HFFc6 (cell line): ENCODE results near the gene WNK2. TPM values are rescaled to one million over a fixed set of nuclear protein-coding genes. Genes with fewer than 3 reads are reported as not detected.

Experiments
- DNase-seq: peaks from one replicate; pipeline ENCODE4 v3.0.0-alpha.2; 2018
- H3K27ac Mint-ChIP-seq: 2 replicates; pipeline ENCODE4 v1.8.0; 2020; ENCODE audit warnings: mild to moderate bottlenecking, mixed read lengths
- H3K27me3 Mint-ChIP-seq: 2 replicates; pipeline ENCODE4 v1.8.0; 2021; ENCODE audit warnings: mild to moderate bottlenecking, moderate library complexity, mixed read lengths; ENCODE audit not compliant: insufficient read depth
- H3K36me3 Mint-ChIP-seq: 2 replicates; pipeline ENCODE4 v1.8.0; 2021; ENCODE audit warnings: low read depth, mixed read lengths
- H3K4me1 Mint-ChIP-seq: 2 replicates; pipeline ENCODE4 v1.8.0; 2020; ENCODE audit warnings: low read depth, mixed read lengths
- H3K4me3 Mint-ChIP-seq: 2 replicates; pipeline ENCODE4 v1.8.0; 2020; ENCODE audit warnings: mild to moderate bottlenecking, moderate library complexity, mixed read lengths
- H3K9me3 Mint-ChIP-seq: 2 replicates; pipeline ENCODE4 v1.8.0; 2020; ENCODE audit warnings: mild to moderate bottlenecking, mixed read lengths
- total RNA-seq, 6 experiments: library from RNA; stranded (reverse); fragmentation: NEBNext Ultra II Directional; extraction: Animal tissue kit (Norgen Biotek cat#: 25700); gene quantifications; 2 replicates in 1 of 6; 3 replicates in 5 of 6; pipeline ENCODE4 v1.2.3, GENCODE V29; 2021
- TF ChIP-seq, protein P1 (sequence below): fragments of 200-600 bp; sonication (generic); IDR thresholded peaks from 2 replicates; pipeline ENCODE4 v1.5.0; 2021; ENCODE audit warnings: antibody characterized with exemption, mild to moderate bottlenecking

The WNK2 gene
- total RNA-seq, 6 experiments from 2014 or later = not detected

DNA sequence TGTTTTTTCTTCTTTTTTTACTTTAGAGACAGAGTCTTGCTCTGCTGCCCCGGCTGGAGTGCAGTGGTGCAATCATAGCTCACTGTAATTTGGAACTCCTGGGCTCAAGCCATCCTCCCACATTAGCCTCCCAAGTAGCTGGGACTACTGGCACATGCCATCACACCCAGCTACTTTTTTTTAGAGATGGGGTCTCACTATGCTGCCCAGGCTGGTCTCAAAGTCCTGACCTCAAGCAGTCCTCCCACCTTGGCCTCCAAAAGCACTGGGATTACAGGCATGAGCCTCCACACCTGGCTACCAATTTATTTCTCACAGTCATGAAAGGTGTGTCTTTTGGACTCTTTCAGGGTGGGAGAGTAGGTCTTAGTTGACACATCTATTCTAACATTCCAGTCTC, 184.5 kb downstream of the WNK2 start:
- Mint-ChIP-seq H3K27me3 (peaks cover 8% of the 10 kb centered on the region), H3K9me3 (no peaks in the 10 kb centered on the region), H3K4me3 (no peak overlapping the region), H3K36me3 (no peaks in the 10 kb centered on the region), H3K4me1 (no peaks in the 10 kb centered on the region), H3K27ac (no peak overlapping the region)
- TF ChIP-seq, protein P1, sequence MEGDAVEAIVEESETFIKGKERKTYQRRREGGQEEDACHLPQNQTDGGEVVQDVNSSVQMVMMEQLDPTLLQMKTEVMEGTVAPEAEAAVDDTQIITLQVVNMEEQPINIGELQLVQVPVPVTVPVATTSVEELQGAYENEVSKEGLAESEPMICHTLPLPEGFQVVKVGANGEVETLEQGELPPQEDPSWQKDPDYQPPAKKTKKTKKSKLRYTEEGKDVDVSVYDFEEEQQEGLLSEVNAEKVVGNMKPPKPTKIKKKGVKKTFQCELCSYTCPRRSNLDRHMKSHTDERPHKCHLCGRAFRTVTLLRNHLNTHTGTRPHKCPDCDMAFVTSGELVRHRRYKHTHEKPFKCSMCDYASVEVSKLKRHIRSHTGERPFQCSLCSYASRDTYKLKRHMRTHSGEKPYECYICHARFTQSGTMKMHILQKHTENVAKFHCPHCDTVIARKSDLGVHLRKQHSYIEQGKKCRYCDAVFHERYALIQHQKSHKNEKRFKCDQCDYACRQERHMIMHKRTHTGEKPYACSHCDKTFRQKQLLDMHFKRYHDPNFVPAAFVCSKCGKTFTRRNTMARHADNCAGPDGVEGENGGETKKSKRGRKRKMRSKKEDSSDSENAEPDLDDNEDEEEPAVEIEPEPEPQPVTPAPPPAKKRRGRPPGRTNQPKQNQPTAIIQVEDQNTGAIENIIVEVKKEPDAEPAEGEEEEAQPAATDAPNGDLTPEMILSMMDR = no peak
- no peak for DNase-seq

DNA sequence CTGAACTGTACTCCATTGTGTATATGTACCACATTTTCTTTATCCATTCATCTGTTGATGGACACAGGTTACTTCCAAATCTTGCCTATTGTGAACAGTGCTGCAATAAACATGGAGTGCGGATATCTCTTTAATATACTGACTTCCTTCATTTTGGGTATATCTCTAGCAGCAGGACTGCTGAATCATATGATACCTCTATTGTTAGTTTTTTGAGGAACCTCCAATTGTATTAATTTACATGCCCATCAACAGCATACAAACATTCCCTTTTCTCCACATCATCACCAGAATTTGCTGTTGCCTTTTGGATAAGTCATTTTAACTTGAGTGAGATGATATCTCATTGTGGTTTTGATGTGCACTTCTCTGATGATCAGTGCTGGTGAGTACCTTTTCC, 185.7 kb downstream of the WNK2 start:
- TF ChIP-seq, protein P1 = no peak
- Mint-ChIP-seq H3K36me3 (no peaks in the 10 kb centered on the region), H3K4me1 (no peaks in the 10 kb centered on the region), H3K9me3 (no peaks in the 10 kb centered on the region), H3K4me3 (no peak overlapping the region), H3K27me3 (peaks cover 8% of the 10 kb centered on the region), H3K27ac (no peak overlapping the region)
- no peak for DNase-seq

Other genes starting within 250 kb of the WNK2 start
- gene FGD3, start 236.6 kb upstream of the WNK2 start, total RNA-seq = not detected
- gene SUSD3, start 125.4 kb upstream of the WNK2 start, total RNA-seq = under 1 TPM in 2 of 6 experiments, not detected in 4; 0.28 to 0.76 TPM
- gene CARD19, start 87.9 kb upstream of the WNK2 start, total RNA-seq = 10 to 100 TPM; 35.3 to 40.6 (median 37.9) TPM
- 10 to 100 TPM; 23.2 to 28.0 (median 25.6) TPM for gene NINJ1, start 49.9 kb upstream of the WNK2 start, total RNA-seq